ENCODE data around the gene SERPINB7.

DNA sequence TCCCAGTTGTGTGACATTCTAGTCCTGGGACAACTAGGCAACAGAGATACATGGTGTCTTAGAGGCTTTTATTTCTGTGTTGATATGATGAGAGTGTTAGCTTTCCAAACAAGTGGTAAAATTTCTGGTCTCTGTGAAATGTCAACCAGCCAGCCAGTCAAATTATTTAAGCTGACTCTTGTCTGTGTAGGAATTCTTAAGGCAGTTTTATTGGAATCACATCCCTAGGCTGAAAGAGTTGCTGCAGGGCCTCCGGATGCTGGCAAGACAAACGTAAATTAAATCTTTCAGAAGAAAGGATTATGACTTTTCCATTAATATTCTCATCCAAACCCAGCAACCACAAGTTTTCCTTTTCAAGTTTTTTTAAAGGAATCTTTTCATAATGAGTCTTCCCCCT, 44.6 kb downstream of the SERPINB7 start:
- TF ChIP-seq, protein P1, sequence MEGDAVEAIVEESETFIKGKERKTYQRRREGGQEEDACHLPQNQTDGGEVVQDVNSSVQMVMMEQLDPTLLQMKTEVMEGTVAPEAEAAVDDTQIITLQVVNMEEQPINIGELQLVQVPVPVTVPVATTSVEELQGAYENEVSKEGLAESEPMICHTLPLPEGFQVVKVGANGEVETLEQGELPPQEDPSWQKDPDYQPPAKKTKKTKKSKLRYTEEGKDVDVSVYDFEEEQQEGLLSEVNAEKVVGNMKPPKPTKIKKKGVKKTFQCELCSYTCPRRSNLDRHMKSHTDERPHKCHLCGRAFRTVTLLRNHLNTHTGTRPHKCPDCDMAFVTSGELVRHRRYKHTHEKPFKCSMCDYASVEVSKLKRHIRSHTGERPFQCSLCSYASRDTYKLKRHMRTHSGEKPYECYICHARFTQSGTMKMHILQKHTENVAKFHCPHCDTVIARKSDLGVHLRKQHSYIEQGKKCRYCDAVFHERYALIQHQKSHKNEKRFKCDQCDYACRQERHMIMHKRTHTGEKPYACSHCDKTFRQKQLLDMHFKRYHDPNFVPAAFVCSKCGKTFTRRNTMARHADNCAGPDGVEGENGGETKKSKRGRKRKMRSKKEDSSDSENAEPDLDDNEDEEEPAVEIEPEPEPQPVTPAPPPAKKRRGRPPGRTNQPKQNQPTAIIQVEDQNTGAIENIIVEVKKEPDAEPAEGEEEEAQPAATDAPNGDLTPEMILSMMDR (optimal IDR thresholded peaks at IDR 0.05 in 1 of 3, IDR thresholded peaks at IDR 0.05 in 1 of 3, conservative IDR thresholded peaks at IDR 0.05 in 1 of 3; ENCODE audit: extremely low read depth in 1 of 3, insufficient read depth in 2 of 3, low read length in 3 of 3), result no peak
- TF ChIP-seq EZH2 (IDR thresholded peaks at IDR 0.05; ENCODE audit: low read length), result no peak

Data from keratinocyte (primary cell).